SKM-1 (cell line): ENCODE results near the gene ZDHHC14.
"Not testable (repeated sequence)": the region's sequence is repeated elsewhere in the genome, so short reads cannot be mapped to it uniquely, and the experiment has no call there.

Experiments
- DNase-seq: peaks from one replicate; lab custom pipeline; 2025; ENCODE audit not compliant: unreplicated experiment; lab: John Stamatoyannopoulos, UW

ZDHHC14 gene

DNA sequence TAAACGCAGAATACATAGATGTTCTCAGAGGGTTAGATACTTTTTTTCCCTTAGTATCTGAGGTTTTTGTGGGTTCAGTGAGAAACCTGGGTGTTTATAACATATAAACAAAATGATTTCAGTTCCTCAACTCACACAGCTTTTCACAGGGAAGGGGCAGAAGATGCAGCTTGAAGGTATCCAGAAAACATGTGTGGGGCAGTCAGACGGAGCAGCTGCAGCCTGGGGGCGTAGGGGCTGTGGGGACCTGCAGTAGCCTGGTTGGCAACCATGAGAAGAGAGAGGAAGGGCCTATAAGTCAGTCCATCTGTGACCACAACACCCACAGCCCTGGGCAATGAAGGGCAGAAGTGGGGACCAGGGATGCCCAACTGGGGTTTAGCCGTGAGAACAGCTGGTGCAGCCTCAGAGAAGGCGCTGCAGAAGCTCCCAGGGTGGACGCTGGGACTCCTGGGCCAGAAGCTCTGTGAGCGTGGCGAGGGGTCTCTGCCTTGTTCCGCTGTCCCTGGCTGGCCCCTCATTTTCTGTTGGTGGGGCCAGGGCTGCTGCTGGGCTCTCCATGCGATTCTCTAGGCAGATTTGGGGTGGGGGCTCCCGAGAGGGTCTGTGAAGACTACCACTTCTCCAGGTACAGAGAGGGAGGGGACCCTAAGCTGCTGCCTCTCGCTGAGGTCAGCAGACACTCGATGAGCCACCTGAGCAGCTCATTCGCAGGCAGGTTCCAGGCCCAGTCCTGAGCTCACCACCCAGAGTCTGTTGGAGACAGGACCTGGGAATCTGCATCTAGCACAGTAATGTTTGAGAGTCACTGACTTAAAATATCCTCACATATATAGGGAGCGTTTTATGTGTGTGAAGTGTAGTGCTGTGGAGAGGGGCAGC lies 181.2 kb downstream of the ZDHHC14 start:
- no peak for DNase-seq

DNA sequence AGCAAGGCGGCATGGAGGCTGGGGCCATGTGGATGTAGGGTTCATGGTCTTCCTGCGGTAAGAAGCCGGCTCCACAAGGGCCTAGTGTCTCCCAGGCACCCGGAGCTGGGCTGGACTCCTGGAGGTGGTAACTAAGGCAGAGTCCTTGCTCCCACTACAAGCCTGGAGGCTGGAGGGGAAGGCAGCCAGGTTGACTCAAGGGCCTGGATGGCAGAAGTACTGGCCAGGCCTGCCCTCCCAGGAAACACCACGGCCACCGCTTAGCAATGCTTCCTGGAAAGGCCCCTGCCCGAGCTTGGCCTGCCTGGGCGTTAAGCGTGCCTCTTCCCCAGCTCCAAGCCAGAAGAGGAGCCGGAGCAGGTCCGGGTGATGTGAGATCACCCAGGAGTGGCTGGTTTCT lies 182.0 kb downstream of the ZDHHC14 start:
- no peak for DNase-seq

DNA sequence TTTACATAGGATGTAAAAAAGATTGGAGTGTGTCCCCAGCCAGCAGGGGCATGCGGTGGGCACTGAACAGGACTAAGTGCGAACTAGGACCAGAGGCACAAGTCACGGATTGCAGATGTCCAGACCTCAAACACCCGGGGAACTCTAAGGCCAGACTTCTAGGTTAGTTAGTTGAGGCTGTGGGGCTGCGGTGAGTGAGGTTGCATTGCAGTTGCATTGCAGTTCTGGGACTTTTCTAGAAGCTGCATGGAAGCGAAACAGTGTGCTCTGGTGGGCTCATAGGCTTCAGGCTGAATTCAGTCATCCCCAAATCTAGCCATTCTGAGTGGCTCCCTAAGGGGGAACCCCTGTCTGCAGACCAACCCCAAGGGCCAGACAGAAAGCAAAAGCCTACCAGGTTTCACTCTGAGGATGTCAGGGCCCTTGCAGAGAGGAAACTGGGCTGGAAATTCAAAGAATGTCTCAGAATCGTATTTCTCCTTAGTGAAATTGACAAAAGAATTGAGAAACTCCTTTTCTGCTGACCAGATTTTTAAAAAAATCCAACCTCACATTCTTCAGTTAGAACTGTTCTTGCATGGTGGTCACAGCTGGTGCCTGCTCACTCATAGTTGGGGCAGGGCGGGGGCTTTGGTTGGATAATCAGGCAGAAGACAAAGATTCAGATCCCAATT lies 182.8 kb downstream of the ZDHHC14 start:
- DNase-seq: no peak

DNA sequence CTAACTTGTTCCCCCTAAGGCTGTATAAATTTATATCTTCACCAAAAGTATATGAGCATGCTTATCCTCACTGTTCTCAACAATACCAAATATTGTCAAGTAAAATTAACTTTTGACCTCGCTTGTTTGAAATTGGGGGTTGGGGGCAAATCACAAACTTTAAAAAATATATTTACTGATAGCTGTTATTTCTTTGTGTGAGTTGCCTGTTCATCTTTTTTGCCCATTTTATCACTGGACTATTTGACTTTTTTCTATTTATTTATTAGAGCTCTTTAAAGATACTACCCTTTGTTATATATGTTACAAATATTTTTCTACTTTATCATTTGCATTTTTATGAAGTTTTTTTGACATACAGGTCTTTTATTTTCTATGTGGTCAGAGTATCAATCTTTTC lies 187.7 kb downstream of the ZDHHC14 start:
- no peak for DNase-seq

DNA sequence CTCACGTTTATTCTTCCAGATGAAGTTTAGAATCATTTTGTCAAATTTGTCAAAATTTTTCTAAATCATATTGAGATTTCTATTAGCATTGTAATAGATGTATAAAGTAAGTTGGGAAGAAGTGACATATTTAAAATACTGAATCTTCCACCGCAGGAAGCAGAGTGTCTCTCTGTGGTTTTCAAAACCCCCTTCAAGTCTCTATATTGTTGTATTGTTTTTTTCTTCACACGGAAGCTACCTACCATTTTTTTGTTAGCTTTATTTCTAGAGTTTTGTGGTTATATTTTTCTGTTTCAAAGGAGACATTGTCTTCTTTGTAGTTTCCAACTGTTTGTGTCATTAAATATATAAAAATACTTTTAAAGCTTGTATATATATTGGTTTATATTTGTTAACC lies 188.6 kb downstream of the ZDHHC14 start:
- no peak for DNase-seq

DNA sequence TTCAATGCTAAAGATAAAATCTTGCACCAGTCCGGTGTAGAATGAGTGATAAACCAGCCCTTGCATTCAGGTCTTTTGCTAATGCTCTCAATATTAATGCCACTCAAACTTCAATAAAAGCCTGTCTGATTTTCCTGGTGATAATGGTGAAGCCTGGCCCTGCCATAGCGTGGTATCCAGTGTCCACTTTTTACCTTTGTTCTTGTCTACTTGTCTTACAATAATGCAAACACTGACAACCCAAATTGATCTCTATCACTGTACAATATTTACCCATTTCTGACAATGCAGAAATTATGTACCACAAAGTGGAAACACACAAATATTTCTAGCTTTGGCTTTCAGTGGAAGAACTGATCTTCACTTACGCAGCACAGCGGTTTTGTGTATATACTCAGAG lies 189.1 kb downstream of the ZDHHC14 start:
- no peak for DNase-seq

DNA sequence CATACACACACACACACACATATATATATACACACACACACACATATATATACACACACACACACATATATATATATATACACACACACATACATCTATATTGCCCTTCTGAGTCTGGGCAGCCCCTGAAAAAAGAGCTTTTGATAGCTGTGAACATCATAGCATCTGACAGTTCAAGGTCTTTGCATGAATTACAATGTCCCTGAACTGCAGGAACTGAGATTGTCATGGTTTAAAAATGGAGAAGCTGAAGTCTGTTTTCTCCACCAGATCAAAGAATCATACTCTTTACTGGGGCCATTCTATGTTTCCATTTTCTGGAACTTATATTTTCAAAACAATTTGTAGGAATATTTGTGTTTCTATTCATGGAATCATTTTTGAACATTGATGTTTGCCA lies 189.8 kb downstream of the ZDHHC14 start:
- no peak for DNase-seq

DNA sequence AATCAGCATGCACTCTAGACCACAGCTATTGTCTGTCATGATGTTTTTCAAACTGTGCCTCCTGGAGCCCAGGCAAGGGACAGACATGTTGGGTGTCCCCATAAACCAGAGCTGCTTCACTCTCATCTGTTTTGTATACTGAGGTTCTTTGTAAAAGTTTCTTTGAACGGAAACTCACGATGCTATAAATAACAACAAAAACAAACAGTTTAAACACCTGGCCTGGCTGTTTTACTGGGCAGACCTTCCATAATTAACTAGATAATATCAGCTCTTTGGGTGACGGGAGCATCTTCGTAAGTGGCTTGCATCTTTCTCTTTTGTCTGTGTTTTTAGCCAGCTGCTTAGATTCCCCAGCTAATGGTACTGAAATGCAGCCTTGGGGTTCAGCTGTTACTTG lies 190.3 kb downstream of the ZDHHC14 start:
- DNase-seq: no peak

DNA sequence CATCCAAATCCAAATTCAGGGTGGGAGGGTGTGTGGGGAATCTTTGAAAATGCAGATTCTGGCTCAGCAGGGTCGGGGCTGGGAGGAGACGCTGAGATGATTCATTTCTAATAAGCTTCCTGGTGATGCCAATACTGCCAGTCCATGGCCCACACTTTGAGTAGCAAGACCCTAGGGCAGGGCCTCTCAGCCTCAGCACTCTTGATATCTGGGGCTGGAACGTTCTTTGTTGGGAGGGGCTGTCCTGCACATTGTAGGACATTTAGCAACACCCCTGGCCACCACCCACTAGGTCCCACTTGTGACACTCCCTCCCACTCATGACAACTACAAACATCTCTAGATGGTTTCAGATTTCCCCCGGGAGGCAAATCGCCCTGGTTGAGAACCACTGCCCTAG lies 191.0 kb downstream of the ZDHHC14 start:
- no peak for DNase-seq

DNA sequence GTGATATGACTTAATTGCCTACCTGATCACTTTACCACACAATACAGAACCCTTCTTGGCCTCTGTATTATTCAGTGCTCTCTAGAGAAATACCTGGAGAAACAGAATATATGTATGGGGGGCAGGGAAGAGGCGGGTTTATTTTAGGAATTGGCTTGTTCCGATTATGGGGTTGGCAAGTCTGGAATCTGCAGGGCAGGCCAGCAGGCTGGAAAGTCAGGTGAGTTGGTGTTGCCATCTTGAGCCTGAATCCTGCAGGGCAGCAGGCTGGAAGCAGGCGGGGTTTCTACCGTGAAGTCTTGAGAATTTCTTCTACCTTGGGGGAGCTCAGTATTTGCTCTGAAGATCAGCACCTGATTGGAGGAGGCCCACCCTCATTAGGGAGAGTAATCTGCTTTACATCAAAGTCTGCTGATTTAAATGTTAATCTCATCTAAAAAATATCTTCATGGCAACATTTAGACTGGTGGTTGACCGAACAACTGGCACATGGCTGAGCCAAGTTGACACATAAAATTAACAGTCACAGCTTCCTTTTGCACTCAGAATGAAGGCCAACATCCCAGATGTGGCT lies 193.9 kb downstream of the ZDHHC14 start:
- DNase-seq: no peak

DNA sequence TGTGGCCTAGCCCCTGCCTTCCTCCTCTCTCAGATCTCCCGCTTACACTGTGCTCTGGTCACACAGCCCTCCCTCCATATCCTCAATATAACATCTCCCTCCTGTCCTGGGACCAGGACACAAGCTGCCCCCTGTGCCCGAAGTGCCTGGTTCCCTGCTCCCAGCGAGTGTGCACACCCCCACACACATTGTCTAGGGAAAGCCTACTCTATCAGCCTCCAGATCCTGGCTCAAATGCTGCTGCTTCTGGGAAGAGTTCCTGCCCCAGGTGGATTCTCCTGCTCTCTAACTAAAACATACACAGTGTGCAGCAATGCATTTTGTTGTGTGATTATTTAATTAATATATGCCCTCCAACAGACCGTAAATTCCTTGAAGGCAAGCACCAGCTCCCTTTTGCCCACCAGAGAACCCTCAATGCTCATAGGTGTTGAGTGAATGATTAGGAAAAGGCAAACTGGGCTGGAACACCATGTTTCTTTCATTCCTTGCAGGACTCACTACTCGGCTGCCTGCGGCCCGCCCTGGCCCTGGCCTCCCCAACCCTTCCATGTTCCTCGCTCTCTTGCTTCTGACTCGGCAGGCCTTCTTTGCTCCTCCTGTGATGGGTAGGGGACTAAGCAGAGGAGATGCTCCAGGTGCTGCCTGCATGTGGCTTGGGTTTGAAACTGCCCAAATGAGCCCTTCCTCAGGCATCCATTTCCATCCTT lies 194.6 kb downstream of the ZDHHC14 start:
- no peak for DNase-seq

DNA sequence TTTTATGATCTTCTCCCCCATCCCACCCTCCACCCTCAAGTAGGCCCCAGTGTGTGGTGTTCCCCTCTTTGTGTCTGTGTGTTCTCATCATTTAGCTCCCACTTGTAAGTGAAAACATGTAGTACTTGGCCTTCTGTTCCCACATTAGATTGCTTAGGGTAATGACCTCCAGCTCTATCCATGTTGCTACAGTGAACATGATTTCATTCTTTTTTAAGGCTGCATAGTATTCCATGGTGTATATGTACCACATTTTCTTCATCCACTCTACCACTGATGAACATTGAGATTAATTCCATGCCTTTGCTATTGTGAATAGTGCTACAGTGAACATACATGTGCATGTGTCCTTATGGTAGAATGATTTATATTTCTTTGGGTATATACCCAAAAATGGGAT lies 196.0 kb downstream of the ZDHHC14 start:
- DNase-seq: not testable (repeated sequence)

DNA sequence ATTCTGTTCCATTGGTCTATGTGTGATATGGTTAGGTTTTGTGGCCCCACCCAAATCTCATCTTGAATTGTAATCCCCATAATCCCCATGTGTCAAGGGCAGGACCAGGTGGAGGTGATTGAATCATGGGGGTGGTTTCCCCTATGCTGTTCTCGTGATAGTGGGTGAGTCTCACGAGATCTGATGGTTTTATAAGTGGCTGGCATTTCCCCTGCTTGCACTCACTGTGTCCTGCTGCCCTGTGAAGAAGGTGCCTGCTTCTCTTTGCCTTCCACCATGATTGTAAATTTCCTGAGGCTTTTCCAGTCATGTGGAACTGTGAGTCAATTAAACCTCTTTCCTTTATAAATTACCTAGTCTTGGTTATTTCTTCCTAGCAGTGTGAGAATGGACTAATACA lies 197.5 kb downstream of the ZDHHC14 start:
- not testable (repeated sequence) for DNase-seq

DNA sequence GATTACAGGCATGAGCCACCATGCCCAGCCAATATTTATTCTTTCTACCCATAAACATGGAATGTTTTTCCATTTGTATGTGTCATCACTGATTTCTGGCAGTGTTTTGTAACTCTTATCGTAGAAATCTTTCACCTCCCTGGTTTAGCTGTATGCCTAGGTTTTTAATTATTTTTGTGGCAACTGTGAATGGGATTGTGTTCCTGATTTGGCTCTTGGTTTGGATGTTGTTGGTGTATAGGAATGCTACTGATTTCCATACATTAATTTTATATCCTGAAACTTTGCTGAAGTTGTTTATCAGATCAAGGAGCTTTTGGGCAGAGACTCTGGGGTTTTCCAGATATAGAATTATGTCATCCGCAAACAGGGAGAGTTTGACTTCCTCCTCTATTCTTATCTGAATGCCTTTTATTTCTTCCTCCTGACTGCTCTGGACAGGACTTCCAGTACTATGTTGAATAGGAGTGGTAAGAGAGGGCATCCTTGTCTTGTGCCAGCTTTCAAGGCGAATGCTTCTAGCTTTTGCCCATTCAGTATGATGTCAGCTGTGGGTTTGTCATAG lies 198.6 kb downstream of the ZDHHC14 start:
- no peak for DNase-seq

DNA sequence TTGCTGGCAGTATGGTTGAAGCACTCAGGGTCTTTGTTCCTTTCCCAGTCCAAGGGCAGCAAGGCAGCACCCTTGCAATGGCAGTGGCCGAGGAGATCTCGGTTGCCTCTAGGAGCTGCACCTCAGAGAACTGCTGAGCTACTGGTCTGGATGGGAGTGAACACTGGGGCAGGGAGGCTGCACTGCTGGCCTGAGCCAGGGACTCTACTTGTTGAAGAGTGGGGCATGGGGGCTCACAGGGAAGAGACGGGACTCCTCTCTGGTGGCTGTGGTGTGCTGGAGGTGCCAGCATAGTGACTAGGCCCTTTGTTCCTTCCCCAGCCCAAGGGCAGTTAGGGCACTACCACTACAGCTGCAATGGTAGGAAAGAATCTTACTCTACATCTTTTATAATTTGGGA lies 203.0 kb downstream of the ZDHHC14 start:
- no peak for DNase-seq

DNA sequence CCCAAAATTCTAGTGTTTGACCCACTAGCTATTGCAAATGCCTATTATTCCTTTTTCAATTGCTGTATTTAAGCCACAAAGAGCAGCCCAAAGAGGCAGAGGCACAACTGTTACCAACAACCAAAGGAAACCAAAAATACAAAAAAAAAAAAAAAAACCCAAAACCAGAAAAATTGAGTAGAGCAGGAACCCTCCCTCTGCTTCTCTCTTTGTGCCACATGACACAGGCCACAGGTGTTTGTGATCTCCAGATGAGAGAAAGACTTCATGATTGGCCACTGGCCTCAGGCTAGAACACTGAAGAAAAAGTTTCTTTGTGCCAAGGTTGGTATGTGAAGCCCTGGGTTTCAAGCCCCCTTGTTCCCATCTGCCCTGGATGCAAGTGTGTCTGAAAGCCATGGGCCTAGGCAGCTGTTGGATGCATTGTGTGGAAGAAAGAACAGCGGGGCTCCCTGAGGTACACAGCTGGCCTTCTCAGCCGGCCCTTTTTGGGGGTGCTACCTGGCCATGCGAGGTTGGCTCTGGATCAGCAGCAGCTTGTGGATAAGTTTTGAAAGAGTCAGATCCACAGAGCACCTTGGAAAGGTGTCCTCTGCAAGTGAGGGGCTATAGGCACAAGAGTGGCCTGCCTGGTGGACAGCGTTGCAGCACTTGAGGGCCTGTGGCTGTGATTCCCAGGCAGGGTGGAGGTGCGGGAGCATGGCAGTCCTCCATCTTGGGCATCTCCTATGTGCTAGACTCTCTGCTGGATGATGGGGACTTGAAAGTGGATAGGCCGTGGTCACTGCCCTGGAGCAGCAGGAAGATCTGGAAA lies 204.5 kb downstream of the ZDHHC14 start:
- DNase-seq: no peak

DNA sequence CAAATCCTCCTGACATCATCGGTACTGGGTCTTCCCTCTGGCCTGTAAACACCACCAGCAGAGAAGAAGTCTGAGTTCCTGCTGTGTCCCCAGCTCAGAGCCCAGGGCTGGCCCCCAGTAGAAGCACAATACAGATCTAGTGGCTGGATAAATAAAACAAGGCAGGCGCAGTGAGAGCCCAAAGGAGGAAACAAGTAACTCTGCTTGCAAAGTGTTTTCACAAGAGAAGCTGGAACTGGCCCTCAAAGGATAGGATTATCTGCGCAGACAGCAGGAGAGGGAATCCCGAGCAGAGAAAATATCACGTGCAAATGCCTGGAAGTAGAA lies 205.1 kb downstream of the ZDHHC14 start:
- DNase-seq: no peak

DNA sequence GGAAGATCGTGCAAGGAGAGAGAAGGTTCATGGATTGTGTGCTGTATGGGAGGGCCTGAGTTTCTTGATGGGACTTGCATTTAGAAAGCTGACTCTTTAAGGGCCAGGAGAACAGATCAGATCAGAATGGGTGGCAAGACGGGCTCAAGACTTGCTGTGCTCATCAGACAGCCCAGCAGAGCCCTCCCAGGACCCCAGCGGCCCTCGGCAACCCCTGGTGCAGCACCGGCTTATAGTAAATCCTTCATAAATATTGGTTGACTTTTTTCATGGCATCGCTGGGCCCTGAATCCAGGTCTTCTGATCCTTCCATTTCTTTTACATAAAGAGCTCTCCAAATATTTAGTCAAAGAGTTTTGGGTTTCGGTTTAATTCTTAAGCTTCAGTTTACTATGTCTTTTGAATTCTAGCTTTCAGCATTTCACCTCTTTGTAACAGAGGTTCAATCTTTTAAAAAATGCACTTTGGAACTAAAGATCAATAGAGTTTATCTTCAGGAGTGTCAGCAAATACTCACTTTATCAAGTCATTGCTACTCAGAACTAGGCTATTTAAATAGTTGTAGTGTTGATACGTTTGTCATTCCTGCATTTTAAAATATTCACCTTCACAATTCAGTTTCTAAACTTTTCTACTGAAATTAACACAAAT lies 205.6 kb downstream of the ZDHHC14 start:
- no peak for DNase-seq

DNA sequence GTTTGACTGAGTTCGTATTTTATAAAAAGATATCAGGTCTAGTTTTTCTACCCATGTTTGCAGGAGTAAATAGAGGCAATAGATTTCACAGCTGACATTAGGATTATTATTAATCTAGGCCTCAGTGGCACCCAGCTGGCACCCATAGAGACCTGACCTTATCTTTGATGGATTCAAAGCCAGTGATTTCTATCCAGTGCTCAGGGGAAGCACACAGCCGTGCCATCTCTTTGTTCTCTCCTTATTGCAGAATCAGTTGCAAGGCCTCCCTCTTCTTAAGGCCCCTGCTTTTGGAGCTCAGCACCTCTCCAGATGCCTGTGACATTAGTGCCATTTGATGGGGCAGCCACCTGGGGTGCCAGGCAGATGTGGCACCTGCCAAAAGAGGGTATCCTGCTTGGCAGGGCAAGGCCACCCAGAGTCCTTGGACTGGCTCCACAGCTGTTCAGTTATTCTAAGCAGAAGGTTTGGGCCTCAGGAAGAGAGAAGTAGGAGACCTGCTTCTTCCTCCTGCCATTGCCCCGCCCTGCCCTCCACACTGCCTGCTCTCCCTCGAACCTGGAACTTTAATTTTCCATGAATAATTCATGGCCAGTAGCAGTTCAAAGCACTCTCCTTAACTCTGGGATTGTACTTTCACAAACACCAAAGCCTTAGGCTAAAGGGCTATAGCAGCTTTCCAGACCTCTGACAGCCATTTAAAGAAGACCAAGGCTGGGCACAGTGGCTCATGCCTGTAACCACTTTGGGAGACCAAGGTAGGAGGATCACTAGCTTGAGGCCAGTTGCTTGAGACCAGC lies 206.3 kb downstream of the ZDHHC14 start:
- no peak for DNase-seq
